B cell (primary cell): ENCODE data around the gene FAM25G. TPM values are rescaled to one million over a fixed set of nuclear protein-coding genes. Genes with fewer than 3 reads are reported as not detected.

ENCODE experiments used
- ATAC-seq: fragments of 200-7000 bp; cut with Tn5 transposase; one replicate; pipeline ENCODE4 v1.10.0; 2021; ENCODE audit warnings: low read depth, mild to moderate bottlenecking, moderate number of reproducible peaks, moderate library complexity
- CTCF ChIA-PET: fragments of 350-600 bp; sonication (Branson Sonifier 250); formaldehyde crosslinking; loops from one replicate; lab custom pipeline; 2021; ENCODE audit warnings: antibody characterized with exemption, inconsistent platforms; lab: Charles Lee
- POLR2A ChIA-PET: fragments of 350-600 bp; sonication (Branson Sonifier 250); formaldehyde crosslinking; loops from one replicate; lab custom pipeline; 2021; ENCODE audit warnings: antibody characterized with exemption; lab: Charles Lee
- DNase-seq: peaks from one replicate; pipeline ENCODE4 v3.0.0; 2013
- H2AFZ ChIP-seq: 2 replicates; pipeline ENCODE4 v1.6.1; 2012; ENCODE audit warnings: mild to moderate bottlenecking, low read depth, low read length; ENCODE audit not compliant: insufficient read depth, poor library complexity, severe bottlenecking
- H3K27ac ChIP-seq, 2 donors: 1 replicate in 1 of 2; 2 replicates in 1 of 2; pipeline ENCODE4 v1.5.1; 2012 to 2013; ENCODE audit warnings: low read length in 2 of 2, mild to moderate bottlenecking in 2 of 2, moderate library complexity in 1 of 2
- H3K27me3 ChIP-seq, 4 experiments: fragments of 200-600 bp in 1 of 4; sonication (generic) in 1 of 4; replicated peaks in 1 of 4; 1 replicate in 2 of 4; 2 replicates in 2 of 4; pipeline versions ENCODE4 v1.6.1 to v1.7.0; 2013 to 2016; ENCODE audit warnings: low read length in 3 of 4, mild to moderate bottlenecking in 2 of 4, mixed read lengths in 1 of 4, moderate library complexity in 1 of 4; ENCODE audit not compliant: insufficient read depth in 4 of 4, control insufficient read depth in 3 of 4; ENCODE audit errors: control extremely low read depth in 1 of 4
- H3K36me3 ChIP-seq, 2 experiments: replicated peaks in 1 of 2; 1 replicate in 1 of 2; 2 replicates in 1 of 2; pipeline versions ENCODE4 v1.6.1 to v1.7.1; 2013; ENCODE audit warnings: low read length in 1 of 2; ENCODE audit not compliant: insufficient read depth in 2 of 2, control insufficient read depth in 1 of 2; ENCODE audit errors: control extremely low read depth in 1 of 2, extremely low read depth in 1 of 2
- H3K4me1 ChIP-seq, 2 donors: fragments of 200-600 bp in 1 of 2; sonication (generic) in 1 of 2; 1 replicate in 1 of 2; 2 replicates in 1 of 2; pipeline versions ENCODE4 v1.5.1 to v1.6.1; 2013 to 2017; ENCODE audit warnings: low read length in 2 of 2; ENCODE audit not compliant: control insufficient read depth in 2 of 2, insufficient read depth in 2 of 2
- H3K4me2 ChIP-seq: replicated peaks from 2 replicates; pipeline ENCODE3; 2012; ENCODE audit warnings: mild to moderate bottlenecking, low read depth, low read length; ENCODE audit not compliant: poor library complexity, severe bottlenecking
- H3K4me3 ChIP-seq, 5 experiments: fragments of 200-600 bp in 1 of 5; sonication (generic) in 1 of 5; 1 replicate in 3 of 5; 2 replicates in 2 of 5; pipeline versions ENCODE4 v1.5.1 to v1.7.0; 2011 to 2016; ENCODE audit warnings: low read length in 4 of 5, mild to moderate bottlenecking in 4 of 5, low read depth in 2 of 5, control low read depth in 1 of 5, moderate library complexity in 1 of 5; ENCODE audit not compliant: insufficient read depth in 1 of 5; ENCODE audit errors: control extremely low read depth in 1 of 5, extremely low read depth in 1 of 5
- H3K79me2 ChIP-seq: fragments of 200-600 bp; sonication (generic); one replicate; pipeline ENCODE4 v1.6.0; 2016; ENCODE audit warnings: low read length; ENCODE audit not compliant: control insufficient read depth, insufficient read depth
- H3K9ac ChIP-seq: fragments of 200-600 bp; sonication (generic); 2 replicates; pipeline ENCODE4 v1.6.1; 2017; ENCODE audit warnings: mild to moderate bottlenecking, low read length, moderate library complexity
- H3K9me3 ChIP-seq, 3 donors: one replicate each; pipeline versions ENCODE4 v1.6.1 to v1.7.1; 2013; ENCODE audit warnings: low read length in 2 of 3; ENCODE audit not compliant: control insufficient read depth in 2 of 3, insufficient read depth in 1 of 3; ENCODE audit errors: control extremely low read depth in 1 of 3
- H4K20me1 ChIP-seq: 2 replicates; pipeline ENCODE4 v1.6.0; 2012; ENCODE audit warnings: mild to moderate bottlenecking, low read length; ENCODE audit not compliant: insufficient read depth, control insufficient read depth, poor library complexity, severe bottlenecking
- H3K27ac Mint-ChIP-seq: one replicate; pipeline ENCODE4 v1.8.0; 2021; ENCODE audit warnings: mixed read lengths
- H3K27me3 Mint-ChIP-seq: one replicate; pipeline ENCODE4 v1.8.0; 2021; ENCODE audit warnings: mixed read lengths
- H3K4me1 Mint-ChIP-seq: one replicate; pipeline ENCODE4 v1.8.0; 2021; ENCODE audit warnings: mixed read lengths
- H3K4me3 Mint-ChIP-seq: one replicate; pipeline ENCODE4 v1.8.0; 2021; ENCODE audit warnings: mixed read lengths
- H3K9me3 Mint-ChIP-seq: one replicate; pipeline ENCODE4 v1.8.0; 2022; ENCODE audit warnings: mixed read lengths; ENCODE audit not compliant: insufficient read depth
- EZH2 ChIP-seq: IDR thresholded peaks from 2 replicates; pipeline ENCODE4 v1.6.1; 2012; ENCODE audit warnings: borderline replicate concordance, low read depth, mild to moderate bottlenecking, moderate library complexity, low read length; ENCODE audit not compliant: insufficient read depth, poor library complexity, severe bottlenecking
- WGBS: methylation state at CpG from one replicate; pipeline ENCODE4 v1.1.5; 2013; ENCODE audit warnings: missing lambda C conversion rate; ENCODE audit not compliant: insufficient coverage; 5-methylcytosine and 5-hydroxymethylcytosine counted together
- intact Hi-C: fragments of 100-400 bp; cut with micrococcal nuclease; formaldehyde crosslinking; loops from one replicate; pipeline ENCODE4 v1.10.0; 2022
- polyA plus RNA-seq: library from polyadenylated mRNA; depleted of rRNA; stranded (reverse); fragments of >200 nt; gene quantifications from 2 replicates; pipeline ENCODE4 v1.2.3, GENCODE V29; 2012
- total RNA-seq, 2 donors: library from RNA; stranded (reverse); fragments of 120-200 nt in 1 of 2; gene quantifications; 1 replicate in 1 of 2; 2 replicates in 1 of 2; pipeline versions ENCODE4 v1.2.3 to v1.2.4, GENCODE V29; 2013 to 2022
- TF ChIP-seq, protein P1 (sequence below): fragments of 200-600 bp; IDR thresholded peaks from one replicate; pipeline ENCODE4 v1.8.0; 2022; ENCODE audit warnings: antibody characterized with exemption, mild to moderate bottlenecking

The FAM25G gene
- total and polyA plus RNA-seq, 2 donors (not counting 1 experiment from before 2014, with no cell fraction given) = not detected

GRCh38 chr10:47445720-47446119 lies 45.8 kb downstream of the FAM25G start:
- no peak overlapping the region for H2AFZ ChIP-seq
- Mint-ChIP-seq H3K27me3 (peaks cover 20% of the 10 kb centered on the region), H3K4me3 (no peak overlapping the region), H3K9me3 (peaks cover 11% of the 10 kb centered on the region), H3K4me1 (peaks cover 16% of the 10 kb centered on the region), H3K27ac (no peak overlapping the region)
- no peak overlapping the region for H3K27ac ChIP-seq
- H3K9ac ChIP-seq = no peak overlapping the region
- no peak overlapping the region for H3K4me3 ChIP-seq
- DNase-seq (no peak), ATAC-seq (no peak)
- no peaks in the 10 kb centered on the region for H3K79me2 ChIP-seq
- no peak for TF ChIP-seq EZH2
- TF ChIP-seq, protein P1, sequence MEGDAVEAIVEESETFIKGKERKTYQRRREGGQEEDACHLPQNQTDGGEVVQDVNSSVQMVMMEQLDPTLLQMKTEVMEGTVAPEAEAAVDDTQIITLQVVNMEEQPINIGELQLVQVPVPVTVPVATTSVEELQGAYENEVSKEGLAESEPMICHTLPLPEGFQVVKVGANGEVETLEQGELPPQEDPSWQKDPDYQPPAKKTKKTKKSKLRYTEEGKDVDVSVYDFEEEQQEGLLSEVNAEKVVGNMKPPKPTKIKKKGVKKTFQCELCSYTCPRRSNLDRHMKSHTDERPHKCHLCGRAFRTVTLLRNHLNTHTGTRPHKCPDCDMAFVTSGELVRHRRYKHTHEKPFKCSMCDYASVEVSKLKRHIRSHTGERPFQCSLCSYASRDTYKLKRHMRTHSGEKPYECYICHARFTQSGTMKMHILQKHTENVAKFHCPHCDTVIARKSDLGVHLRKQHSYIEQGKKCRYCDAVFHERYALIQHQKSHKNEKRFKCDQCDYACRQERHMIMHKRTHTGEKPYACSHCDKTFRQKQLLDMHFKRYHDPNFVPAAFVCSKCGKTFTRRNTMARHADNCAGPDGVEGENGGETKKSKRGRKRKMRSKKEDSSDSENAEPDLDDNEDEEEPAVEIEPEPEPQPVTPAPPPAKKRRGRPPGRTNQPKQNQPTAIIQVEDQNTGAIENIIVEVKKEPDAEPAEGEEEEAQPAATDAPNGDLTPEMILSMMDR = no peak
- H4K20me1 ChIP-seq = no peaks in the 10 kb centered on the region
- ChIA-PET POLR2A (no interaction called here), CTCF (no interaction called here)
- no peak overlapping the region for H3K4me2 ChIP-seq
- no peaks in the 10 kb centered on the region for H3K36me3 ChIP-seq
- peaks cover 0 to 14% of the 10 kb centered on the region in 2 donors for H3K4me1 ChIP-seq
- peaks cover 0 to 32% (median 19%) of the 10 kb centered on the region in 3 donors for H3K9me3 ChIP-seq
- intact Hi-C loops = no loop called here
- H3K27me3 ChIP-seq = peaks cover 0 to 7% (median under 1%) of the 10 kb centered on the region in 4 experiments
- no CpG with 5 or more reads among the region's 1 CpG for WGBS

- 89% methylated on average over 2 of the region's 2 CpGs for WGBS
- intact Hi-C loops = no loop called here
- peaks cover 0 to 7% (median under 1%) of the 10 kb centered on the region in 4 experiments for H3K27me3 ChIP-seq
- no peak overlapping the region for H3K9ac ChIP-seq
- H3K36me3 ChIP-seq = no peaks in the 10 kb centered on the region
- peaks cover 12% of the 10 kb centered on the region for H3K4me1 Mint-ChIP-seq
- H3K27ac Mint-ChIP-seq = no peak overlapping the region
- peaks cover 0 to 5% of the 10 kb centered on the region in 2 donors for H3K4me1 ChIP-seq
- no peak overlapping the region for H3K4me3 Mint-ChIP-seq
- H3K27me3 Mint-ChIP-seq = peaks cover 28% of the 10 kb centered on the region
- H3K4me2 ChIP-seq = no peak overlapping the region
- no peak for ATAC-seq
- peaks cover 11% of the 10 kb centered on the region for H3K9me3 Mint-ChIP-seq
- POLR2A ChIA-PET = no interaction called here
- DNase-seq = no peak
- no peaks in the 10 kb centered on the region for H4K20me1 ChIP-seq
- no peak overlapping the region for H2AFZ ChIP-seq
- H3K4me3 ChIP-seq = no peak overlapping the region
- CTCF ChIA-PET = no interaction called here
- no peak overlapping the region for H3K27ac ChIP-seq
- no peak for TF ChIP-seq EZH2
- H3K9me3 ChIP-seq = peaks cover 0 to 40% (median 19%) of the 10 kb centered on the region in 3 donors
- no peaks in the 10 kb centered on the region for H3K79me2 ChIP-seq
These were observed 47.5 kb downstream of the FAM25G start for GRCh38 chr10:47444047-47444446.
